Thymus (tissue), 11 donors: Measurements from ENCODE around the gene RETREG3. TPM values are rescaled to one million over a fixed set of nuclear protein-coding genes. Genes with fewer than 3 reads are reported as not detected.
"Not testable (repeated sequence)": the region's sequence is repeated elsewhere in the genome, so short reads cannot be mapped to it uniquely, and the experiment has no call there.

Source experiments
- DNase-seq, 9 donors: peaks; one replicate each; pipeline ENCODE4 v3.0.0-alpha.2; 2013; ENCODE audit warnings: low spot score in 9 of 9, low read depth in 6 of 9, missing footprints in 1 of 9
- H3K27ac ChIP-seq, 2 donors: one replicate each; pipeline ENCODE4 v1.5.1; 2013; ENCODE audit warnings: control low read depth in 1 of 2, low read depth in 1 of 2, low read length in 1 of 2, mild to moderate bottlenecking in 1 of 2, moderate library complexity in 1 of 2
- H3K27me3 ChIP-seq, 2 donors: one replicate each; pipeline ENCODE4 v1.5.1; 2013; ENCODE audit warnings: low read length in 1 of 2; ENCODE audit not compliant: control insufficient read depth in 2 of 2, insufficient read depth in 1 of 2
- H3K36me3 ChIP-seq, 2 donors: one replicate each; pipeline ENCODE4 v1.5.1; 2013; ENCODE audit warnings: low read length in 1 of 2, mild to moderate bottlenecking in 1 of 2, moderate library complexity in 1 of 2; ENCODE audit not compliant: control insufficient read depth in 2 of 2, insufficient read depth in 2 of 2
- H3K4me1 ChIP-seq, 2 donors: one replicate each; pipeline ENCODE4 v1.5.1; 2013; ENCODE audit warnings: low read length in 2 of 2; ENCODE audit not compliant: control insufficient read depth in 2 of 2, insufficient read depth in 2 of 2
- H3K4me3 ChIP-seq, 2 donors: one replicate each; pipeline ENCODE4 v1.5.1; 2013; ENCODE audit warnings: low read length in 2 of 2, control low read depth in 1 of 2, mild to moderate bottlenecking in 1 of 2
- H3K9me3 ChIP-seq, 2 donors: one replicate each; pipeline ENCODE4 v1.5.1; 2013; ENCODE audit warnings: low read length in 1 of 2, mild to moderate bottlenecking in 1 of 2; ENCODE audit not compliant: control insufficient read depth in 2 of 2, insufficient read depth in 1 of 2
- whole genome bisulfite sequencing: extraction: QIAGEN DNeasy Blood & Tissue Kit; methylation state at CpG from one replicate; pipeline ENCODE4 v1.1.7; 2013; 5-methylcytosine and 5-hydroxymethylcytosine counted together
- polyA plus RNA-seq: library from polyadenylated mRNA; stranded (reverse); fragments of 200-250 nt; gene quantifications from one replicate; pipeline ENCODE4 v1.2.3, GENCODE V29; 2013
- total RNA-seq: library from RNA; stranded (reverse); fragments of 120-200 nt; gene quantifications from one replicate; pipeline ENCODE4 v1.2.4, GENCODE V29; 2013
- donor health status: healthy.

The RETREG3 gene
- total and polyA plus RNA-seq, 2 donors = 33.7 to 40.0 TPM

GRCh38 chr17:42541041-42541833 lies 67.9 kb downstream of the RETREG3 start:
- no peaks in the 10 kb centered on the region for H3K27me3 ChIP-seq
- H3K4me3 ChIP-seq = no peak overlapping the region
- WGBS = 87% methylated on average over 17 of the region's 17 CpGs
- peaks cover 0 to 4% of the 10 kb centered on the region in 2 donors for H3K9me3 ChIP-seq
- peak in 2 of 9 donors; percentile 45 to 69 for DNase-seq
- H3K36me3 ChIP-seq = peaks cover 23 to 38% of the 10 kb centered on the region in 2 donors
- H3K27ac ChIP-seq = peak overlapping the region in 1 of 2 donors; percentile 23
- H3K4me1 ChIP-seq = peaks cover 7 to 28% of the 10 kb centered on the region in 2 donors

- DNase-seq, H3K27me3 ChIP-seq, H3K9me3 ChIP-seq, H3K4me3 ChIP-seq: not testable (repeated sequence)
- WGBS = 97% methylated on average over 4 of the region's 4 CpGs
- Histone ChIP-seq H3K36me3 (peaks cover 23 to 38% of the 10 kb centered on the region in 2 donors), H3K27ac (peak overlapping the region in 1 of 2 donors; percentile 23), H3K4me1 (peaks cover 7 to 32% of the 10 kb centered on the region in 2 donors)
These were observed 68.6 kb downstream of the RETREG3 start for GRCh38 chr17:42540558-42540957.

- WGBS = 98% methylated on average over 14 of the region's 14 CpGs
- H3K27ac ChIP-seq = no peak overlapping the region
- peaks cover 0 to 4% of the 10 kb centered on the region in 2 donors for H3K9me3 ChIP-seq
These were observed 70.7 kb downstream of the RETREG3 start for GRCh38 chr17:42538482-42538881.

GRCh38 chr17:42537826-42538451 lies 71.2 kb downstream of the RETREG3 start:
- WGBS = 98% methylated on average over 5 of the region's 5 CpGs
- no peak overlapping the region for H3K4me3 ChIP-seq
- H3K27me3 ChIP-seq = no peaks in the 10 kb centered on the region
- H3K9me3 ChIP-seq = peaks cover 0 to 4% of the 10 kb centered on the region in 2 donors
- H3K36me3 ChIP-seq = peaks cover 11 to 27% of the 10 kb centered on the region in 2 donors
- H3K4me1 ChIP-seq = peaks cover 9 to 37% of the 10 kb centered on the region in 2 donors
- no peak overlapping the region for H3K27ac ChIP-seq
- no peak for DNase-seq

More at GRCh38 chr17:42538482-42538881, 70.7 kb downstream of the RETREG3 start:
- Histone ChIP-seq H3K4me3 (no peak overlapping the region), H3K36me3 (peaks cover 15 to 30% of the 10 kb centered on the region in 2 donors), H3K27me3 (no peaks in the 10 kb centered on the region), H3K4me1 (peaks cover 9 to 37% of the 10 kb centered on the region in 2 donors)
- no peak for DNase-seq

- no peaks in the 10 kb centered on the region for H3K27me3 ChIP-seq
- H3K4me1 ChIP-seq = peaks cover 9 to 34% of the 10 kb centered on the region in 2 donors
- peaks cover 6 to 21% of the 10 kb centered on the region in 2 donors for H3K36me3 ChIP-seq
- no peak overlapping the region for H3K27ac ChIP-seq
- WGBS = 92% methylated on average over 31 of the region's 31 CpGs
- DNase-seq = no peak
- H3K9me3 ChIP-seq = peaks cover 0 to 4% of the 10 kb centered on the region in 2 donors
- H3K4me3 ChIP-seq = peak overlapping the region; percentile 61 to 88
These were observed 71.9 kb downstream of the RETREG3 start for GRCh38 chr17:42537156-42537805.

GRCh38 chr17:42536372-42537155 lies 72.6 kb downstream of the RETREG3 start:
- DNase-seq = peak in 3 of 9 donors; percentile 53 to 71 (median 55)
- Histone ChIP-seq H3K4me1 (peaks cover 13 to 37% of the 10 kb centered on the region in 2 donors), H3K27me3 (no peaks in the 10 kb centered on the region), H3K27ac (peak overlapping the region; percentile 51 to 91), H3K4me3 (peak overlapping the region; percentile 61 to 88), H3K36me3 (peaks cover 5 to 19% of the 10 kb centered on the region in 2 donors), H3K9me3 (peaks cover 0 to 4% of the 10 kb centered on the region in 2 donors)
- 1% methylated on average over 65 of the region's 65 CpGs for WGBS

- Histone ChIP-seq H3K36me3 (peaks cover 3 to 13% of the 10 kb centered on the region in 2 donors), H3K9me3 (peaks cover 0 to 4% of the 10 kb centered on the region in 2 donors), H3K4me1 (peaks cover 16 to 37% of the 10 kb centered on the region in 2 donors), H3K27me3 (no peaks in the 10 kb centered on the region), H3K4me3 (peak within 1 kb of the TSS; percentile 61 to 88), H3K27ac (peak within 1 kb of the TSS; percentile 69 to 91)
- under 1% methylated on average over 40 of the region's 40 CpGs for WGBS
- DNase-seq = peak in 4 of 9 donors; percentile 57 to 82 (median 74)
These were observed 73.2 kb downstream of the RETREG3 start, which contains the start of gene NAGLU for GRCh38 chr17:42536048-42536371. Gene NAGLU (plus strand): TSS chr17:42536241. CDS start chr17:42536273, 32 bp downstream.
